COR-L47 (cell line): ENCODE measurements around the gene OTOL1.
"Not testable (repeated sequence)": the region's sequence is repeated elsewhere in the genome, so short reads cannot be mapped to it uniquely, and the experiment has no call there.

ENCODE experiments used
- DNase-seq: peaks from one replicate; lab custom pipeline; 2025; lab: John Stamatoyannopoulos, UW

OTOL1 gene

DNA sequence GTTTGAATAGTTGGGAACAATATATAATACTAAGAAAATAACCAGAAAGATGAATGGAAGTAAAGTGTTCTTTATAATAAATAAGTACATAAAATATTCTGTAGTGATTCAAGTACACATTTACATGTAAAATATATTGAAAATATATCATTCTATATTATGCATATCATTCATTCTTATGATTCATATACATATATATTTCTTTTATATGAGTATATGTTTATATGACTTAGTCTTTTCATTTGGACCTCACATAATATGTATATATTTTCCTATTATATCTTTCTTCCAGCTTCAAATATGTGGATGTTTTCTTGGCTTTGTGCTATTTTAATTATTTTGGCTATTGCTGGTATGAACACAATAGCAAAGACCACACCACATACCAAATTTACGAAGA, at the start of gene OTOL1:
TSS of gene OTOL1 (plus strand) at position 301 of the 400 bp plus-strand sequence. CDS start at position 301, 0 bp downstream.
- DNase-seq: no peak

DNA sequence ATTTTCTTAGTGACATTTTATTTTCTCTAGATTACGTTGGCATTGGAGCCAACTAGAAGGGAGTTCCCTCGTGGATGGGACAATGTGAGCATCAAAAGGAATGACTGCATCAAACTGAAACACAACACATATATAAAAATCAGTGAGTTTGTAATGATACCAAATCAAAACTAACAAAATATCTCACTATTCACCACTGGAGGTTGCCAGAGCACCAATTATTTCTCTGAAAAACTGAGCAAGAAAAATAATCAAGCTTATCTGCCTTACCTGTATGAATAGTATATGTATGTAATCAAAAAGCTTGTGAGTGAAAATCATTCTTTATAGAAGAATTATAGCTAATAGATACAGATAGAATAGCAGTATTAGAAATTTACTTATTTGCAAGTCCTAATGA, 46.8 kb upstream of the OTOL1 start:
- DNase-seq: no peak

DNA sequence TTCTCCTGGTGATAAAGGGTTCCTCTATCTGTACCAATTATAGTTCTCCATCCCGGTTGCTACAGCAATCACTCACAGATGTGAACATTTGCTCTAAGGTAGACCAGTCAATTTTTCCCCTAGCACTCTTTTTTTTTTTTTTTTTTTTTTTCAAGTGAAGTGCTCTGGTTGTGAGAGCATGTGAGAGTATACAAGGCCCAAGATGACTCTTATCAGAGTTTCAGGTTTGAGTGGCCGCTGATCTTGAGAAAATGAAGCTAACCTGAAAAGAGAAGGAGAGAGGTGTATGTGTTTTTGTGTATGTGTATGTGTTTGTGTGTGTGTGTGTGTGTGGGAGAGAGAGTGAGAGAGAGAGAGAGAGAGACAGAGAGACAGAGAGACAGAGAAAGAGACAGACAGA, 44.4 kb upstream of the OTOL1 start:
- DNase-seq: no peak

DNA sequence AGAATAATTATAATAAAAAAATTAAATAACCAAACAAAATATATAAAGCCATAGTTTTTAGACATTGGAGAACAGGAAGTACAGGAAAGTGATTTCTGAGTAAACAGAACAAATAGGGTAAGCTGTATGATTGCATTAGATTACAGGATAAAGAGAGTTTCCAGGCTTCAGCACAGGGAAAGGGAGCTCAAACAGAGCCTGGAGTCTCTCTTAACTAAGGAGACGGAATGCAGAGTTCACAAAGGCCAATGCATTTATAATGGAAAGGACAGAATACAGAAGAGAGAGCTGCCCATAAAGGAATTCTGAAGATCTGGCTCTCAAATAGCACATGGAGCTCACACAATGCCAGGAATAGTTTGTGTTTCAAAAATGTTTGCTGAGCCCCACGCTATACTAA, 42.0 kb upstream of the OTOL1 start:
- no peak for DNase-seq

DNA sequence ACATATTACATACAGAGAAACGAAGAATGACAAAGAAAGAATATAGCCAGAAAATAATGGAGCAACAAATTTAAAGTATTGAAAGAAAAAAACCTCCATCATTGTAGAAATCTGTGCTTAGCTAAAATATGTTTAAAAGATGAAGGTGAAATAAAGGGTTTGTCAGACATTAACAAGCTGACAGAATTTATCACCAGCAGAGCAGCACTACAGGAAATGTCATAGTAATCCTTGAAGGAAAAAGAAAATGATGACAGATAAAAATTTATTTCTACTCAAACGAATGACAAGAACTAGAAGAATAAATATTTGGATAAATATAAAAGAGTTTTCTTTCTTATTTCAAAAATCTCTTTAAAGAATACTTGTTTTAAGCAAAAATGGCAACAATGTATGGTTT, 40.6 kb upstream of the OTOL1 start:
- no peak for DNase-seq

DNA sequence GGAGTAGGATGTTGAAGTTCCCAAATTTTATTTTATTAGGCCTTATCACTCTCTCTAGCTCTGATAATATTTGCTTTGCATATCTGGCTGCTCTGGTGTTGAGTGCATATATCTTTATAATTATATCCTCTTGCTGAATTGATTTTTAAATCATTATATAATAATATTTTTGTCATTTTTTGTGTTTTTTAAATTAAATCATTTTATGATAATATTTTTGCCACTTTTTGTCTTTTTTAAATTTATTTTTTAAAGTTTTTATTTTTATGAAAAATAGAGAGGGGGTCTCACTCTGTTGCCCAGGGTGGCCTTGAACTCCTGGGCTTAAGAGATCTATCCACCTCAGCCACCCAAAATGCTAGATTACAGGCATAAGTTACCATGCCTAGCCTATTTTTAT, 34.5 kb upstream of the OTOL1 start:
- no peak for DNase-seq

DNA sequence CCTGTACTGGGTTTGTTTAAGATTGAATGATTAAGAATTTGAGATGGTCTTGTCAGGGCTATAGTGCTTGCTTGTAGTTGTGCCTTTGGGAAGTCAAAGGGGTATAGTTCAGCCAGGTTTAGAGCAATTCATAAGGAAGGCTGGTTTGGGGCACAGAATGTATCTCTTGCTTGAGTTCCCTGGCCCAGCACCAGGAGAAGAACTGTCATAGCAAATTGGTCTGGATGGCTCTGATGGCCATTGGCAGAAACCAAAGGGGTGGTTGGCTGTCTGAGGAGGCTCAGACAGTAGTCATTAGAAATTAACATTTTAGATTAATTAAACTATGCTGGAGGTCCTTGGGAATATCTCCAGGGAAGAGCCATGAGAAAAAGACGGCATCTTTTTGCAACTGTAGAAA, 25.4 kb upstream of the OTOL1 start:
- no peak for DNase-seq

DNA sequence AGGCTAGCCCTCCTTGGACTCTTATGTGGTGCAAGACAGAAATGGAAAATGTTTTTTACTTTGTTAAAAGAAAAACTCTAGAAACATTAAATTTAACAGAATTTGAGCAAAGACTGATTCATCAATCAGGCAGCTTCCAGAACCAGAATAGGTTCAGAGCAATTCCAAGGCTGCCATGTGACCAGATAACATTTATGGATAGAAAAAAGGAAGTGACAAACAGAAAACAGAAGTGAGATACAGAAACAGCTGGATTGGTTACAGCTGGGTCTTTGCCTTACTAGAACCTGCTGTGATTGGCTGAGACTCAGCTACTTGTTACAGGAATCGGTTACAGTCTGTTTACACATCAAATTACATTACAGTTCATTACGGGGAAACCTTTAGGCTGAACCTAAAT, 22.5 kb upstream of the OTOL1 start:
- no peak for DNase-seq

DNA sequence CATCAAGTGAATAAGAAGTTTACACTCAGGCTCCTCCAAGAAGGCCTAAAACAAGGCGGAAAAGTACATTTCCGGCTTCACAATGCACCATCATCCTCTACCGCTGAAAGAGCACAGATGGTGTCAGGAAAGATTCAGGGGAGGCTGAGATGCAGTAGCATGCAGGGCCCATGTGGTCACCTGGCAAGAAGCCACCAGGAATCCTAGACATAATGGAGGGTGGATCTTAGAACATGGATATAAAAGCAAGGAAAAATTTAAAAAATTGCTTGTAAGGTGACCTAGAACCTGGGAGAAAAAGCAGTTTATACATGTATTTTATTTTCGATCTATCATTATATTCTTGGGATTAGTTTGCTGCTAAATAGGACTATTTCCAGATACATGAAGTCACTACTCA, 21.9 kb upstream of the OTOL1 start:
- no peak for DNase-seq

DNA sequence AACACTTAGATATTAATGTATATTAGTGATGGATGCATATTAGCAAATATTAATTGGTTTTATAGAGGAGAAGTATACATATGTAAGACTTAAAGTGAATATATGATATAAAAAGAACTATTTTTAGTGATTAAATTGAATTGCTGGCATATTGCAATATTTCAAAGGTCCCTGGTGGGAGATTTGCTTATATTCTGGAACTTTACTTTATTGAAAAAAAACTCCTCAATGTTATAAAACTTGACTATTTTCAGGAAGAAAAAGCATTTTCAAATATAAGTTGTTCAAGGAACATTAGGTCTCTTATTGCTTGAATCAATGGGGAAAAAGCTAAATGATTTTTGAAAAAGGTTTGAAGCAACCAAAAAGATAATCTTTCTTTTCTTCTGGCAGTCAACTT, 21.4 kb upstream of the OTOL1 start:
- DNase-seq: no peak

DNA sequence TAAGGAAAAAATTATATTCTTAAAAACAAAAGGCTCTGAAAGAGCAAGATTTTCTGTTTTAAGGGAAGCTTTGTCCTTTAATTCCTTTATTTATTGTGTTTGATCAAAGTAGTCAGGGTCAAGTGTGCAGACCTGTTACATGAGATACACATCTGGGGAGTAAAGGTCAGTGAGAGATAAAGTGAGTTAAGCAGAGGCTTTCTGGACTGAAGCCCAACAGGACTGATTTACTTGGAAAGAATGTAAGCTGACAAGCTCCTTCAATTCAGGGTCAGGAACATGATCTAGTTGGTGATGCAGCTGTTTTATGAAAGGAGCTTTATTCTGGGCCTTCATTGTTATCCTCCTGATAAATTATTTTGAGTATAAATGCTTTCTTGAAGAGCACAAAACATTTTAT, 20.7 kb upstream of the OTOL1 start:
- no peak for DNase-seq

DNA sequence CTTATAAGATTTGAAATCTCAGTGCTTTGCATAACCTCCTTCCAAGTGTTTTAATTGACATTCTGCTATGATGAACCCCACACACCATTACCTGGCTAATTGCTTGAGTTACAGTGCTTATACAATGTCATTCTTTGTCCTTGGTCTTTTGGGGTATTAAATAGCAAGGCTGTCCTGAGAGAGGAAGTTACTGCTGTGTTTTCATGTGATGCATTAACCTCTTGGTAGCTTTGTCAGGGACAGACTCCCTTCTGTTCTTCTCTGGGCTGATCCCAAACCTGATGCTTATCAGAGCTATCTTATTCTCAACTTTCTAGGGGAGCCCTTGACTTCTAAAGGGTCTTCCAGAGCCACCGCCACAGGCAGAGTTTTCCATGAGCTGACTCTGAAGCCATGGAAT, 12.4 kb upstream of the OTOL1 start:
- DNase-seq: no peak

DNA sequence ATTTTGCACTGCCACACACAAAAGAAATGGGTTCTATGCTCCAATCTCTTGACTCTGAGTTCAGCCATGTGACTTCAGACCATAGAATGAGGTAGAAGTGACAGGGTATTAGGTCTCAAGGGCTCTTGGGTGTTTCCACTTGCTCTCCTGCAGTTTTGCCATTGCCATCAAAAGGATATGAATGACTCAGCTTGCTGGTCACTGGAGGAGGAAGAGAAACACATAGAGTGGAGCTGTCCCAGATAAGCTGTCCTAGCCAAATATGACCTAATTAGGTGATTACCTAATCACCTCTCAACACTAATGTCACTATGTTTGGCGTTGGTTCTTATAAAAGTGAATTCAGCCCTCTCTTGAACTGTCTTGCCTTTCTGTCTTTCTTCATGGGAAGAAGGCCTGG, 8.3 kb upstream of the OTOL1 start:
- not testable (repeated sequence) for DNase-seq

DNA sequence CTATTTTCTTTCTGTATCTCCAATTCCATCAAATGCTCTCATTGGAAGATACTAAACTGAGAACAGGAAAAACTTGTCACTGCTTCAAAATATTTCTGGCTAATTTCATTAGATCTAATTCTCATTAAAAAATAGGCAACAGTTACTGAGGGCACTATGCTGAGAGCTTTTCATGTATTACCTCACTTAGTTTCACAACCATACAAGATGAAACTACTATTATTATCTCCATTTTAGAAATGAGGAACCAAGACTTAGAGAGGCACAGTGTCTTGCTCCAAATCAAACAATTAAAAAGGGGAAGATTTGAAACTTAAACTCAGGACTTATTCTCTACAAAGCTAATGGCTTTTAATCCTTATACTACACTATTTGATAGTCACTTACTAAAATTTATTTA, 7.2 kb upstream of the OTOL1 start:
- DNase-seq: no peak

DNA sequence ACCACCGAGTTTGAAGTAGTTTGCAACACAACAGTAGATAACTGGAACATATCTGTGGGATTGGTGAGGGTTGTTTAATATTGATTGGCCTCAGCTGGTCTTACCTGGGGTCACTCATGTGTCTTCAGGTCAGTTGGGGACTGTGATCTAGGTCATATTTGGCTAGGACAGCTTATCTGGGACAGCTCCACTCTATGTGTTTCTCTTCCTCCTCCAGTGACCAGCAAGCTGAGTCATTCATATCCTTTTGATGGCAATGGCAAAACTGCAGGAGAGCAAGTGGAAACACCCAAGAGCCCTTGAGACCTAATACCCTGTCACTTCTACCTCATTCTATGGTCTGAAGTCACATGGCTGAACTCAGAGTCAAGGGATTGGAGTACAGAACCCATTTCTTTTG, 5.8 kb upstream of the OTOL1 start:
- DNase-seq: not testable (repeated sequence)

DNA sequence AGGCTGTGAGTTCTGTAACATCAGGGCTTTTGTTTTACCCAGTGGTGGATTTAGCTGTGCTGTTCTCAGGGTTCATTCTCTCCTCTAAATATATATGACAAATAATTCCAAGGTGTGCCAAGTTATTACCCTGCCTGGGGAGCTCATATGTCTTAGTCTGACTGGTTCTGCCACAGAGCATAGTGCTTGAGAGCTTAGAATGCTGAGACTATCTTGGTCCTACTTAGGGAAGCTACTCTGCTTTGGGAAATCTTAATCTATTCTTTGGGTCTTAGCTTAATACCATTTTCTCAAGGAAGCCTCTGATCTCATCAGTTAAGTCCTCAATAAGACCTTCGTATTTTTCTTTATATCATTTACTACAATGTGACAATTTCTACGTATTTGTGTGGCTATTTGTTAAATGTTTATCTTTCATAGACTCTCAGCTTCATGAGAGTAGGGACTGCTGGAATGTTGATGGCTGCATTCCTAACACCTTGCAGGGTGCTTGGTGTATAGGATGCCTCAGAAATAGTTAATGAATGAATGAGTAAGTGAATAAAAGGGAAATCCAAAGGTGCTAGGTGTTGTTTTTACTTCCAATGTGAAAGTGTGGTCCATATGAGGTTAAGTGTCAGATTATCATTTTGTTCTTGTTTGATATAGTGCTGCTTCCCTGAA, 1.8 kb downstream of the OTOL1 start:
- no peak for DNase-seq

DNA sequence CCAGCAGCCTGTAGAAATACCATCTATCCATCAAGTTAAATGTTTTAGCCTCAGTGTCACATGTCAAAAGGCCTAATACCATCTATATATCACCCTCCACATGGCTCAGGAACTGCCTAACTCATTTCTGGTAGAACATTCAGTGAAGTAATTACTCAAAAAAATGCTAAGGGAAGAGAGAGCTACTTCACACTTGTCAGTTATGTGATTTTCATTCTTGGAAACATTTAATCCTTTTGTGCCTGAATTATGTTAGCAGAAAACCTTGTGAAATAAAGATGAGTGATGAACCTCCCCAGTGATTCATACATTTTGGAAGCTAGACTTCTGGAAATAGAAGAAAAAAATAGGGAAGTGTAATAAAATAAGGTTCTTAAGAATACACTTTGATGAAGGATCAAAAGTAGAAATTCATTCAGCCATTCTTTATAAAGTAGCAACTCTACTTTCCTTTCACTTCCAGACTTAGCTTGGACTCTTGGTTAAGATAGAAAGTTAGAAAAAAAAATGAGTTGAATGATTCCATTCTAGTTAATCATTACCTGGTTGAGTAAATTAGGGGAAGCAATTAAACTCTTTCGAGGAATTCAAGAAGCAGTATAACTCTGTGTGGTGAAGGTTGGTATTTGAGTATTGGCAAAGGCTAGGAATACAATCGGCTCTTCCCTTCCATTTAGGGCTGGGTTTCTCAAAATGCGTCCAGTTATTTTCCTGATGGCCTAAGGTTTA, 3.6 kb downstream of the OTOL1 start:
- DNase-seq: no peak

DNA sequence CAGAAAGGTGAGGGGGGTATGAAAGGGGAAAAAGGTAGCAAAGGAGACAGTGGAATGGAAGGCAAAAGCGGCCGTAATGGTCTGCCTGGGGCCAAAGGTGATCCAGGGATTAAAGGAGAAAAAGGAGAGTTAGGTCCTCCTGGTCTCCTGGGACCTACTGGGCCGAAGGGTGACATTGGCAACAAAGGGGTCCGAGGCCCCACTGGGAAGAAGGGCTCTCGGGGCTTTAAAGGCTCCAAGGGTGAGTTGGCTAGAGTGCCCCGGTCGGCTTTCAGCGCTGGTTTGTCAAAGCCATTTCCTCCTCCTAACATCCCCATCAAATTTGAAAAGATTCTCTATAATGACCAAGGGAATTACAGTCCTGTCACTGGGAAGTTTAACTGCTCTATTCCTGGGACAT, 6.7 kb downstream of the OTOL1 start:
- DNase-seq: no peak

DNA sequence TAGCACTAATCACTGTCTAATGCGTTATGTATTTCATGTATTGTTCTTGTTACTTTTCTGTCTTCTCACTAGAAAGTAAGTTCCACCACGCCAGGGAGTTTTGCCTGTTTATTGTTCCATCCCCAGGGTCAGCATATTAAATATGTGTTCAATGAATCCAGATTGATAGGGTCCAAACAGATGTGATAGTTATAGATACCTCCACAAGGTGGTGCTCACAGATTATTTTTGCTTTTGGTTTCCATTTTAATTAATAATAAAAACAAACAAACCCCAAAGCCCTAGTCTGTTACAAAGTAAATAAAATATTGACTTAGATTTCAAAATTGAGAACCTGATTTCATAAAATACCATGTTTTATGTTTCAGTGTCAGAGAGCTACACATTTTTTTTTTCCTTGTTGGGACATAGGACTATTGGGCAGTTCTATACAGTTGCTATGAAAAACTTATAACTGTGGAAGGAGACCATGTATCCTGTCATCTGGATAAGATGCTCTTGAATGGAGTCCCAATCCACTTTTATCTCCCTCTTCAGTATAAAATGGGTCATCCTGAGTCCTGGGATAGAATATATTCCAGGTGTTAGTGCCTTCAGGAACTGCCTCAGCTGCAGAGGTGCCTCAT, 12.4 kb downstream of the OTOL1 start:
- DNase-seq: peak; percentile 29

DNA sequence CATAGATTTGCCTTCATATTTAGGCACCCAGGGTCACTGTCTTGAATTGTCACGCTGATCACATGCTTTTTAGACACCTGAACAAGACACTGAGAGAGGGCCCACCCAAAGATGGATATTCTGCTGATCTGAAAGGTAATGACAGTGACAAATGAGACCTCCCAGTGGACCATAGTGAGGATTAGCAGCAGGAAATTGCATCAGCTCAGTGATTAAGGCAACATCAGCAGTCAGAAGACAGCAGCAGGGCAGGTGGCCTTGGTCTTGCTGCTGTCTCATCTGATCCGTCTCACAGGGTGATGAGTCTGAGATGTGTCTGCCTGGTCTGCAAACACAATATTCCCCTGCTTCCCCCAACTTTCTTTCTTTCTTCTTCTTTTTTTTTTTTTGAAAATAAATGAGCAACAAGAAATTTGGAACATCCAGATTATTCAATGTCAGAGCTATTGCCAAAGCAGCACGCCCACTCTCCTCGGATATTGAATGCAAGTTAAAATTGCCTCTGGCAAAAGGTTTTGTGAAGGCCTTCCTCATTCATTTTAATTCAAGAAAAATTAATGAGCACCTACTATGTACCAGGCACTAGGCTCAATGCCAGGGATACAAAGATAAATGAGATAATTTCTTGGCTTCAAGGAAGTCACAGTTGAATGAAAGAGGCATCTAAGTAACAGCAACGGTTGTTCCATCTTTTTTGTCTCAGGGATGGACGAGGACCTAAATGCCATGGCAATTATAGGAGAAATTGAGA, 14.1 kb downstream of the OTOL1 start:
- peak; percentile 31 for DNase-seq

DNA sequence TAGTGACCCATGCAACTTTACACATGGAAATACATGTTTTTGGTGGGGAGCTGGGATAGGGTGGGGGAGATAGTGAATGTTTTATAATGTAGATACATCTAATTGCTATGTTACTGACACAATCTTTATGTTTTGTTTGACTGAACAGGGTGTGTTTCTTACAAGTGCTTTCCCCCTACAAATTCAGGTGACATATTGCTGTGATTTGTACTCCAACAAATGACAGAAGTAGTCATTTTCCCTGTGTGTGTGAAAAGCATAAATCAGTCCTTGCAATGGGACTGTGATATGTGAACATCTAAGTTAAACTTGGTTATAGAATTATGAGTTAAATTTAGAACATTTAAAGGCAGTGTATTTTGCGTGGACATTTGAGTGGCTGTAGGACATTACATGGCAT, 27.3 kb downstream of the OTOL1 start:
- DNase-seq: no peak

DNA sequence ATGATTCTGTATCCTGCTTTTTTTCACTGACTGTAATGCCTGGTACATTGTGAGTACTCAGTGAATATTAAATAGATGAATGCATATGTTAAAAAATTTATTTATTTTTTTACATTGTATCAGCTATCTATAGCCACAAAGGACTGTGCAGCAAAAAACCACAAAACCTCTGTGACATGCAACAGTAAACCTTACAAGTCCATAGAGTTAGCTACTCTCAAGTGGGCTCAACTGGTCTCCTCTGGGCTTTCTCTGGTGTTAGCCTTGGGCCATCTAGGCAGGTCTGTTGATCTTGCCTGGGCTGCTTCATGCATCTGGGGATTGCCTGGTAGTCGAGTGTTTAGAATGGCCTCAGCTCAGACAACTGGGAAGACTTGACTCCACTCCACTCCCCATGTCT, 35.3 kb downstream of the OTOL1 start:
- DNase-seq: no peak

DNA sequence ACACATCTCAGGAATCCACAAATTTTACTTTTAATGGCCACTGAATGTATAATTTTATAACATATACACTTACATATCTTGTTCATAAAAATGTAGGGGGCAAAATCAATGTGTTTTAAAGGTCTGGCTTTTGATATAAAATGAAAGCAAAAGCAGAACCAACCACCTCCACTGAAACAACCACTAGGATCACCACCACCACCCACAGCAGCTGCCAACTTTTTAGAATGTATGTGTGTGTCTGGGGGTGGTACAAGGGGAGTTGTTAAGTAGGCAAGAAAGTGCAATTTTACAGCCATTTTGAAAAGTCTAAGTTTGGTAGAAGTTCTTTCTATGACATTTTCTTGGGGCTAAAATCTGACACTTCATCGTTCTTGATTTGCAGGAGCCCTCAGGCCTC, 44.0 kb downstream of the OTOL1 start:
- DNase-seq: no peak
